ENCODE data around the gene LHFPL6. TPM values are rescaled to one million over a fixed set of nuclear protein-coding genes. Genes with fewer than 3 reads are reported as not detected.

The LHFPL6 gene
- total RNA-seq, 1 experiment from 2014 or later: 25.7 TPM

- Histone ChIP-seq H3K27me3 (ENCODE audit: control insufficient read depth, insufficient read depth, low read length) (no peaks in the 10 kb centered on the region), H3K4me3 (ENCODE audit: low read depth in 2 of 2, low read length in 2 of 2) (no peak overlapping the region), H3K36me3 (ENCODE audit: control insufficient read depth, insufficient read depth, low read length) (no peaks in the 10 kb centered on the region), H3K9me3 (ENCODE audit: control insufficient read depth, insufficient read depth, low read depth, low read length) (no peaks in the 10 kb centered on the region), H3K4me1 (ENCODE audit: control insufficient read depth, insufficient read depth, low read length) (no peaks in the 10 kb centered on the region), H3K27ac (ENCODE audit: low read length) (no peak overlapping the region)
- ChIA-PET CTCF (no interaction called here), POLR2A (no interaction called here)
- in situ Hi-C loops (cut with HindIII; ENCODE audit: low pct_unique_long_range_greater_than_20kb, low sequenced_read_pairs) (no loop called here), intact Hi-C loops (cut with micrococcal nuclease; ENCODE audit: unreplicated experiment) (no loop called here)
- DNase-seq (ENCODE audit: low read depth, low spot score): no peak
- no peak for ATAC-seq
- no TSS peak for BruUV-seq (replicated peaks)
- no peak for TF ChIP-seq POLR2AphosphoS5 (IDR thresholded peaks at IDR 0.05; ENCODE audit: low read depth, low read length)
- TF ChIP-seq SIN3A (IDR thresholded peaks at IDR 0.05; ENCODE audit: borderline replicate concordance, insufficient read depth, low read depth, low read length): no peak
- no peak for TF ChIP-seq CTCF (IDR thresholded peaks at IDR 0.05)
- no peak for TF ChIP-seq REST (IDR thresholded peaks at IDR 0.05; ENCODE audit: insufficient read depth in 1 of 2, low read depth in 2 of 2, low read length in 1 of 2)
- no peak for TF ChIP-seq TCF7L2 (IDR thresholded peaks at IDR 0.05; ENCODE audit: low read depth, low read length)
Measured at GRCh38 chr13:39641645-39642044, 38.7 kb upstream of the LHFPL6 start.

GRCh38 chr13:39637890-39638289 lies 34.9 kb upstream of the LHFPL6 start:
- CTCF ChIA-PET: no interaction called here
- Histone ChIP-seq H3K27ac (ENCODE audit: low read length) (no peak overlapping the region), H3K4me3 (ENCODE audit: low read depth in 2 of 2, low read length in 2 of 2) (no peak overlapping the region), H3K36me3 (ENCODE audit: control insufficient read depth, insufficient read depth, low read length) (no peaks in the 10 kb centered on the region), H3K27me3 (ENCODE audit: control insufficient read depth, insufficient read depth, low read length) (no peaks in the 10 kb centered on the region), H3K9me3 (ENCODE audit: control insufficient read depth, insufficient read depth, low read depth, low read length) (no peaks in the 10 kb centered on the region), H3K4me1 (ENCODE audit: control insufficient read depth, insufficient read depth, low read length) (no peaks in the 10 kb centered on the region)
- DNase-seq (ENCODE audit: low read depth, low spot score): no peak
- POLR2A ChIA-PET: no interaction called here
- BruUV-seq (replicated peaks): no TSS peak
- no peak for TF ChIP-seq REST (IDR thresholded peaks at IDR 0.05; ENCODE audit: insufficient read depth in 1 of 2, low read depth in 2 of 2, low read length in 1 of 2)
- TF ChIP-seq TCF7L2 (IDR thresholded peaks at IDR 0.05; ENCODE audit: low read depth, low read length): no peak
- TF ChIP-seq CTCF (IDR thresholded peaks at IDR 0.05): no peak
- no peak for TF ChIP-seq SIN3A (IDR thresholded peaks at IDR 0.05; ENCODE audit: borderline replicate concordance, insufficient read depth, low read depth, low read length)
- TF ChIP-seq POLR2AphosphoS5 (IDR thresholded peaks at IDR 0.05; ENCODE audit: low read depth, low read length): no peak
- in situ Hi-C loops (cut with HindIII; ENCODE audit: low pct_unique_long_range_greater_than_20kb, low sequenced_read_pairs): no loop called here
- no peak for ATAC-seq
- intact Hi-C loops (cut with micrococcal nuclease; ENCODE audit: unreplicated experiment): no loop called here

Data from Panc1 (cell line).